Fibroblast of mammary gland (primary cell): ENCODE data around the gene MAPKAP1.

ENCODE experiments used
- DNase-seq: peaks from one replicate; pipeline ENCODE4 v3.0.0-alpha.2; 2010; ENCODE audit warnings: low read depth
- H3K4me3 ChIP-seq: 2 replicates; pipeline ENCODE4 v1.5.1; 2011; ENCODE audit warnings: low read depth, mild to moderate bottlenecking, low read length, moderate library complexity; ENCODE audit not compliant: control insufficient read depth
- CTCF ChIP-seq: conservative IDR thresholded peaks from 2 replicates; pipeline ENCODE4 v1.5.1; 2011; ENCODE audit warnings: low read depth, low read length, inconsistent platforms; ENCODE audit not compliant: control insufficient read depth, insufficient read depth

The MAPKAP1 gene

GRCh38 chr9:125396799-125397198 lies 310.2 kb downstream of the MAPKAP1 start:
- H3K4me3 ChIP-seq, result no peak overlapping the region
- DNase-seq, result no peak
- no peak for TF ChIP-seq CTCF

- TF ChIP-seq CTCF, result no peak
- peak; percentile 46 for DNase-seq
These were observed 313.6 kb downstream of the MAPKAP1 start for GRCh38 chr9:125393426-125393825.

GRCh38 chr9:125391704-125392103 lies 315.3 kb downstream of the MAPKAP1 start:
- no peak for DNase-seq
- no peak for TF ChIP-seq CTCF

More at GRCh38 chr9:125393426-125393825, 313.6 kb downstream of the MAPKAP1 start:
- no peak overlapping the region for H3K4me3 ChIP-seq

GRCh38 chr9:125388978-125389377 lies 318.0 kb downstream of the MAPKAP1 start:
- H3K4me3 ChIP-seq, result no peak overlapping the region
- TF ChIP-seq CTCF, result no peak
- DNase-seq, result no peak

More at GRCh38 chr9:125391704-125392103, 315.3 kb downstream of the MAPKAP1 start:
- H3K4me3 ChIP-seq, result no peak overlapping the region

- no peak overlapping the region for H3K4me3 ChIP-seq
- no peak for TF ChIP-seq CTCF
- DNase-seq, result no peak
These were observed 319.0 kb downstream of the MAPKAP1 start for GRCh38 chr9:125387861-125388524.
